H9 (cell line): Measurements from ENCODE around the gene CHPF. TPM values are rescaled to one million over a fixed set of nuclear protein-coding genes. Genes with fewer than 3 reads are reported as not detected.

ENCODE experiments used
- DNase-seq: peaks from one replicate; pipeline ENCODE4 v3.0.0-alpha.2; 2017
- H2AFZ ChIP-seq: one replicate; pipeline ENCODE4 v1.6.1; 2013; ENCODE audit warnings: mild to moderate bottlenecking, low read length, control low read depth, moderate library complexity
- H2AK5ac ChIP-seq: 2 replicates; pipeline ENCODE4 v1.6.1; 2013; ENCODE audit warnings: low read length, control low read depth, mixed read lengths; ENCODE audit not compliant: insufficient read length
- H2BK120ac ChIP-seq: one replicate; pipeline ENCODE4 v1.6.1; 2013; ENCODE audit warnings: low read depth, mild to moderate bottlenecking, low read length, control low read depth, inconsistent platforms; ENCODE audit not compliant: poor library complexity, severe bottlenecking
- H2BK12ac ChIP-seq: 2 replicates; pipeline ENCODE4 v1.6.1; 2013; ENCODE audit warnings: low read length, control low read depth, mixed read lengths, low read depth; ENCODE audit not compliant: insufficient read length
- H2BK15ac ChIP-seq: 2 replicates; pipeline ENCODE4 v1.6.1; 2013; ENCODE audit warnings: low read depth, low read length, control low read depth
- H2BK20ac ChIP-seq: one replicate; pipeline ENCODE4 v1.6.1; 2013; ENCODE audit warnings: low read depth, mild to moderate bottlenecking, low read length, control low read depth, inconsistent platforms; ENCODE audit not compliant: poor library complexity, severe bottlenecking
- H2BK5ac ChIP-seq: 2 replicates; pipeline ENCODE4 v1.6.1; 2013; ENCODE audit warnings: low read length, control low read depth, mixed read lengths; ENCODE audit not compliant: insufficient read length
- H3K14ac ChIP-seq: 2 replicates; pipeline ENCODE4 v1.6.1; 2013; ENCODE audit warnings: low read length, control low read depth; ENCODE audit not compliant: insufficient read depth
- H3K18ac ChIP-seq: 2 replicates; pipeline ENCODE4 v1.6.1; 2013; ENCODE audit warnings: low read depth, mild to moderate bottlenecking, mixed read lengths, low read length, control low read depth; ENCODE audit not compliant: insufficient read length
- H3K23ac ChIP-seq: 2 replicates; pipeline ENCODE4 v1.6.1; 2013; ENCODE audit warnings: low read length, control low read depth, mixed read lengths, low read depth; ENCODE audit not compliant: insufficient read length
- H3K23me2 ChIP-seq: 2 replicates; pipeline ENCODE4 v1.6.1; 2013; ENCODE audit warnings: low read depth, mild to moderate bottlenecking, mixed read lengths, low read length, control low read depth; ENCODE audit not compliant: insufficient read length, poor library complexity, severe bottlenecking
- H3K27ac ChIP-seq: 2 replicates; pipeline ENCODE4 v1.5.1; 2013; ENCODE audit warnings: low read length, control low read depth, mixed read lengths, low read depth; ENCODE audit not compliant: insufficient read length
- H3K27me3 ChIP-seq: 2 replicates; pipeline ENCODE4 v1.6.1; 2013; ENCODE audit warnings: low read length, control low read depth, inconsistent platforms; ENCODE audit not compliant: insufficient read depth
- H3K4ac ChIP-seq: 2 replicates; pipeline ENCODE4 v1.6.1; 2013; ENCODE audit warnings: low read depth, mild to moderate bottlenecking, control low read depth, inconsistent platforms, low read length, moderate library complexity
- H3K4me1 ChIP-seq: 2 replicates; pipeline ENCODE4 v1.6.1; 2013; ENCODE audit warnings: low read length, control low read depth, inconsistent platforms; ENCODE audit not compliant: insufficient read depth
- H3K4me2 ChIP-seq: 2 replicates; pipeline ENCODE4 v1.6.1; 2013; ENCODE audit warnings: low read length, control low read depth, mixed read lengths; ENCODE audit not compliant: insufficient read length, insufficient read depth
- H3K56ac ChIP-seq: 2 replicates; pipeline ENCODE4 v1.6.1; 2013; ENCODE audit warnings: low read depth, mild to moderate bottlenecking, mixed read lengths, low read length, control low read depth; ENCODE audit not compliant: insufficient read length
- H3K79me1 ChIP-seq: 2 replicates; pipeline ENCODE4 v1.6.1; 2013; ENCODE audit warnings: low read depth, mild to moderate bottlenecking, moderate library complexity, low read length, control low read depth, inconsistent platforms; ENCODE audit not compliant: insufficient read depth, poor library complexity, severe bottlenecking
- H3K79me2 ChIP-seq: 2 replicates; pipeline ENCODE4 v1.6.1; 2013; ENCODE audit warnings: low read length, control low read depth, inconsistent platforms; ENCODE audit not compliant: insufficient read depth
- H3K9ac ChIP-seq: 2 replicates; pipeline ENCODE4 v1.6.1; 2013; ENCODE audit warnings: low read length, control low read depth, mixed read lengths; ENCODE audit not compliant: insufficient read length; ENCODE audit errors: extremely low read depth
- H3K9me3 ChIP-seq: one replicate; pipeline ENCODE4 v1.6.1; 2013; ENCODE audit warnings: low read depth, low read length, inconsistent platforms; ENCODE audit not compliant: control insufficient read depth
- H3T11ph ChIP-seq: one replicate; pipeline ENCODE4 v1.6.1; 2013; ENCODE audit warnings: mild to moderate bottlenecking, low read length, control low read depth, inconsistent platforms
- H4K20me1 ChIP-seq: one replicate; pipeline ENCODE4 v1.6.1; 2013; ENCODE audit not compliant: control insufficient read depth, insufficient read length, insufficient read depth
- H4K5ac ChIP-seq: 2 replicates; pipeline ENCODE4 v1.6.1; 2013; ENCODE audit warnings: low read depth, mild to moderate bottlenecking, mixed read lengths, low read length, control low read depth; ENCODE audit not compliant: insufficient read length
- H4K8ac ChIP-seq: replicated peaks from 2 replicates; pipeline ENCODE4 v1.6.1; 2013; ENCODE audit warnings: low read length, control low read depth, mixed read lengths, low read depth; ENCODE audit not compliant: insufficient read length
- H4K91ac ChIP-seq: 2 replicates; pipeline ENCODE4 v1.6.1; 2013; ENCODE audit warnings: low read depth, mild to moderate bottlenecking, moderate library complexity, mixed read lengths, low read length, control low read depth; ENCODE audit not compliant: insufficient read length
- H3K27ac Mint-ChIP-seq, 3 experiments: 2 replicates in 2 of 3; 3 replicates in 1 of 3; pipeline ENCODE4 v1.8.0; 2020 to 2021; ENCODE audit warnings: mixed read lengths in 3 of 3, mild to moderate bottlenecking in 1 of 3, moderate library complexity in 1 of 3
- H3K27me3 Mint-ChIP-seq: 2 replicates; pipeline ENCODE4 v1.8.0; 2021; ENCODE audit warnings: low read depth, mild to moderate bottlenecking, moderate library complexity, mixed read lengths
- H3K36me3 Mint-ChIP-seq, 3 experiments: 2 replicates in 2 of 3; 3 replicates in 1 of 3; pipeline ENCODE4 v1.8.0; 2020 to 2021; ENCODE audit warnings: low read depth in 3 of 3, mixed read lengths in 3 of 3; ENCODE audit not compliant: insufficient read depth in 1 of 3
- H3K4me1 Mint-ChIP-seq, 2 experiments: 2 replicates each; pipeline ENCODE4 v1.8.0; 2020; ENCODE audit warnings: mixed read lengths in 2 of 2
- H3K4me3 Mint-ChIP-seq, 2 experiments: 2 replicates in 1 of 2; 3 replicates in 1 of 2; pipeline ENCODE4 v1.8.0; 2020 to 2021; ENCODE audit warnings: mild to moderate bottlenecking in 2 of 2, mixed read lengths in 2 of 2, moderate library complexity in 1 of 2
- H3K9me3 Mint-ChIP-seq, 2 experiments: 2 replicates in 1 of 2; 3 replicates in 1 of 2; pipeline ENCODE4 v1.8.0; 2020; ENCODE audit warnings: mild to moderate bottlenecking in 2 of 2, mixed read lengths in 2 of 2, moderate library complexity in 1 of 2
- WGBS: extraction: QIAGEN DNeasy Blood & Tissue Kit; methylation state at CpG from one replicate; pipeline ENCODE4 v1.1.7; 2013; ENCODE audit warnings: missing lambda C conversion rate, low lambda C conversion rate, mixed read lengths; ENCODE audit not compliant: insufficient read length; ENCODE audit errors: extremely low coverage; 5-methylcytosine and 5-hydroxymethylcytosine counted together
- total RNA-seq: library from RNA; stranded (reverse); gene quantifications from 2 replicates; pipeline ENCODE4 v1.2.1, GENCODE V29; 2021
- TF ChIP-seq, protein P1 (sequence below): fragments of 200-600 bp; sonication (generic); conservative IDR thresholded peaks from 3 replicates; pipeline ENCODE4 v1.8.0; 2021; ENCODE audit warnings: antibody characterized with exemption, mild to moderate bottlenecking

CHPF gene
- total RNA-seq, 1 experiment from 2014 or later, result 46.5 TPM

DNA sequence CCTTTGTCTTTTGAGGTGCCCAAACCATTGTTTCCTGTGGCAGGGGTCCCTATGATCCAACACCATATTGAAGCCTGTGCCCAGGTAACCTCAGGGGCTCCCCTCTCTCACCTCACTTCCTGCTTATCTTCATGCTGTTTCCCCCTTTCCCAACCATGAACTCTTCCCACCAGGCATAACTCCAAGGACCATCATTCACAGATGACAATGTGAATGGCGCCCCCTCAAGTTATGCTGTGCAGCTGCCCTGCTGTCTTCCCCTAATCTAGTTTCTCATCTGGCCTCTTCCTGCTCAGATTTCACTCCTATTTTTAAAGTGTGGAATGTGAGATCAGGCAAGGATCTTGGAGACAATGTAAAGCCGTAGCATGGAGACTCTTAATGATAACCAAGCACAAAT is 43.5 kb downstream of the CHPF start:
- Histone ChIP-seq H3K23me2 (peaks cover 24% of the 10 kb centered on the region), H2BK15ac (no peak overlapping the region), H4K5ac (no peak overlapping the region), H3K18ac (no peak overlapping the region), H3K4me2 (no peak overlapping the region), H2AFZ (no peak overlapping the region), H3K9ac (no peak overlapping the region), H3K9me3 (no peaks in the 10 kb centered on the region), H3K4me1 (peaks cover 12% of the 10 kb centered on the region; the same call in 1 of the 2 replicates), H2AK5ac (no peak overlapping the region), H4K8ac (no peak overlapping the region), H4K20me1 (peaks cover 5% of the 10 kb centered on the region), H3K79me2 (no peaks in the 10 kb centered on the region), H2BK20ac (no peak overlapping the region), H3K23ac (no peak overlapping the region), H3K56ac (no peak overlapping the region), H4K91ac (no peak overlapping the region), H2BK120ac (no peak overlapping the region), H3T11ph (no peak overlapping the region), H3K27me3 (peaks cover 15% of the 10 kb centered on the region; the same call in 1 of the 2 replicates), H3K14ac (no peak overlapping the region), H2BK5ac (no peak overlapping the region), H3K79me1 (no peaks in the 10 kb centered on the region), H3K4ac (no peak overlapping the region), H2BK12ac (no peak overlapping the region), H3K27ac (no peak overlapping the region)
- TF ChIP-seq, protein P1, sequence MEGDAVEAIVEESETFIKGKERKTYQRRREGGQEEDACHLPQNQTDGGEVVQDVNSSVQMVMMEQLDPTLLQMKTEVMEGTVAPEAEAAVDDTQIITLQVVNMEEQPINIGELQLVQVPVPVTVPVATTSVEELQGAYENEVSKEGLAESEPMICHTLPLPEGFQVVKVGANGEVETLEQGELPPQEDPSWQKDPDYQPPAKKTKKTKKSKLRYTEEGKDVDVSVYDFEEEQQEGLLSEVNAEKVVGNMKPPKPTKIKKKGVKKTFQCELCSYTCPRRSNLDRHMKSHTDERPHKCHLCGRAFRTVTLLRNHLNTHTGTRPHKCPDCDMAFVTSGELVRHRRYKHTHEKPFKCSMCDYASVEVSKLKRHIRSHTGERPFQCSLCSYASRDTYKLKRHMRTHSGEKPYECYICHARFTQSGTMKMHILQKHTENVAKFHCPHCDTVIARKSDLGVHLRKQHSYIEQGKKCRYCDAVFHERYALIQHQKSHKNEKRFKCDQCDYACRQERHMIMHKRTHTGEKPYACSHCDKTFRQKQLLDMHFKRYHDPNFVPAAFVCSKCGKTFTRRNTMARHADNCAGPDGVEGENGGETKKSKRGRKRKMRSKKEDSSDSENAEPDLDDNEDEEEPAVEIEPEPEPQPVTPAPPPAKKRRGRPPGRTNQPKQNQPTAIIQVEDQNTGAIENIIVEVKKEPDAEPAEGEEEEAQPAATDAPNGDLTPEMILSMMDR, result peak; percentile 63
- no peak overlapping the region for H3K27ac Mint-ChIP-seq
- peaks cover 36 to 49% of the 10 kb centered on the region in 2 experiments for H3K4me1 Mint-ChIP-seq
- no peak for DNase-seq
- peaks cover 30% of the 10 kb centered on the region for H3K27me3 Mint-ChIP-seq
- no CpG with 5 or more reads among the region's 2 CpGs for WGBS
- peak overlapping the region; percentile 81 to 96 for H3K4me3 Mint-ChIP-seq
- H3K36me3 Mint-ChIP-seq, result peaks cover 11 to 15% (median 13%) of the 10 kb centered on the region in 3 experiments
- H3K9me3 Mint-ChIP-seq, result no peaks in the 10 kb centered on the region; a peak in 1 of 5 replicates
